Mesenteric fat pad (tissue), 1 donor: ENCODE data around the gene PIP4K2A. TPM values are rescaled to one million over a fixed set of nuclear protein-coding genes. Genes with fewer than 3 reads are reported as not detected.

Experiments used
- DNase-seq: peaks from one replicate; pipeline ENCODE4 v3.0.0-alpha.2; 2020; ENCODE audit warnings: low spot score
- total RNA-seq: library from RNA; stranded (reverse); fragmentation: NEBNext Ultra II Directional; extraction: Animal tissue kit (Norgen Biotek cat#: 25700); gene quantifications from one replicate; pipeline ENCODE4 v1.2.1, GENCODE V29; 2021
- donor health status: DM: yes; HTN: yes; CAD: no.

PIP4K2A gene
- total RNA-seq, 1 donor from 2014 or later = 49.6 TPM

- no peak for DNase-seq
Measured at GRCh38 chr10:22489975-22490374, 224.4 kb downstream of the PIP4K2A start.

GRCh38 chr10:22489467-22489866, 224.9 kb downstream of the PIP4K2A start:
- DNase-seq = no peak

GRCh38 chr10:22486431-22486830, 227.9 kb downstream of the PIP4K2A start:
- no peak for DNase-seq

Other genes starting within 250 kb of the PIP4K2A start
- not detected for gene ARMC3, start 213.5 kb upstream of the PIP4K2A start, total RNA-seq